GM10266 (cell line): ENCODE measurements around the gene GSK3B.
A peak's percentile ranks its signal among the peaks of the same experiment; 100 is the strongest.

ENCODE experiments used
- DNase-seq: peaks from one replicate; pipeline ENCODE4 v3.0.0; 2012; ENCODE audit errors: extremely low spot score
- TF ChIP-seq, protein P1 (sequence below): IDR thresholded peaks from 2 replicates; pipeline ENCODE4 v1.5.1; 2012; ENCODE audit warnings: mild to moderate bottlenecking, low read depth; ENCODE audit not compliant: control insufficient read depth, insufficient read depth; ENCODE audit errors: missing control alignments

Gene GSK3B

DNA sequence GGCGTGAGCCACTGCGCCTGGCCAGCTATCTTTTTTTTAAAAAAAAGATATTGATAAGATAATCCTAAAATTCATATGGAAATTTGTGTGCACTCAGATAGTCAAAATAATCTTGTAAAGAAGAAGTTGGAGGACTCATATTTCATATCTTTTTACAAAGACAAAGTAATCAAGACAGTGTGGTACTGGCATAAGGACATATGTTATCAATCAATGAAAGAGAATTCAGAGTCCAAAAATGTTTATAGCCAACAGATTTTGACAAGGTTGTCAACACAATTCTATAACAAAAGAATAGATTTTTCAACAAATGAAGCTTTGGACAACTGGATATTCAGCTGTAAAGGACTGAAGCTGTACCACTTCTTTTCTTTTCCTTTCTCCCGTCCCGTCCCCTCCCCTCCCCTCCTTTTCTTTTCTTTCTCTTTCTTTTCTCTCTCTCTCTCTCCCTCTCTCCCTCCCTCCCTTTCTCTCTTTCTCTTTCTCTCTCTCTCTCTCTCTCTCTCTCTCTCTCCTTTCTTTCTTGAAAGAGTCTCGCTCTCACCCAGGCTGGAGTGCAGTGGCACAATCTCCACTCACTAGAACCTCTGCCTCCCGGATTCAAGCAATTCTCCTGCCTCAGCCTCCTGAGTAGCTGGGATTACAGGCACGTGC is 126.8 kb downstream of the GSK3B start:
- DNase-seq, result no peak
- TF ChIP-seq, protein P1, sequence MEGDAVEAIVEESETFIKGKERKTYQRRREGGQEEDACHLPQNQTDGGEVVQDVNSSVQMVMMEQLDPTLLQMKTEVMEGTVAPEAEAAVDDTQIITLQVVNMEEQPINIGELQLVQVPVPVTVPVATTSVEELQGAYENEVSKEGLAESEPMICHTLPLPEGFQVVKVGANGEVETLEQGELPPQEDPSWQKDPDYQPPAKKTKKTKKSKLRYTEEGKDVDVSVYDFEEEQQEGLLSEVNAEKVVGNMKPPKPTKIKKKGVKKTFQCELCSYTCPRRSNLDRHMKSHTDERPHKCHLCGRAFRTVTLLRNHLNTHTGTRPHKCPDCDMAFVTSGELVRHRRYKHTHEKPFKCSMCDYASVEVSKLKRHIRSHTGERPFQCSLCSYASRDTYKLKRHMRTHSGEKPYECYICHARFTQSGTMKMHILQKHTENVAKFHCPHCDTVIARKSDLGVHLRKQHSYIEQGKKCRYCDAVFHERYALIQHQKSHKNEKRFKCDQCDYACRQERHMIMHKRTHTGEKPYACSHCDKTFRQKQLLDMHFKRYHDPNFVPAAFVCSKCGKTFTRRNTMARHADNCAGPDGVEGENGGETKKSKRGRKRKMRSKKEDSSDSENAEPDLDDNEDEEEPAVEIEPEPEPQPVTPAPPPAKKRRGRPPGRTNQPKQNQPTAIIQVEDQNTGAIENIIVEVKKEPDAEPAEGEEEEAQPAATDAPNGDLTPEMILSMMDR, result no peak

DNA sequence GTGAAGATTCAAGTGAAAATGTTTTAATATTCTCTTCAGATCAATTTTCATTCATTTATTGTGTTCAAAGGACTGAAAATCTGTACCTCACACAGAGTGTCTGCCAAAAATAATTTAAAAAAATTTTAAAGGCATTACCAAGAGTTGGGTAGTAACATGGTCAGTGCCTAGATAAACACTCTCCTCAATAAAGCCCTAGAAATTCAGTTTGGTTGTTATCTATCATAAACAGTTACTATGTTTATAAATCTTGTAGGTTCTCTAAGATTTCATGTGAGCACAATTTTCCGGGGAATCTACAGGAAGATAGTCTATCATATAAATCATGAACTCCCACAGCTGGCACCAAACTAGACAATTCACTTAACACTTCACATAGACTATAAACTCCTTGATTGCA is 128.6 kb downstream of the GSK3B start:
- TF ChIP-seq, protein P1, result no peak
- DNase-seq, result no peak

DNA sequence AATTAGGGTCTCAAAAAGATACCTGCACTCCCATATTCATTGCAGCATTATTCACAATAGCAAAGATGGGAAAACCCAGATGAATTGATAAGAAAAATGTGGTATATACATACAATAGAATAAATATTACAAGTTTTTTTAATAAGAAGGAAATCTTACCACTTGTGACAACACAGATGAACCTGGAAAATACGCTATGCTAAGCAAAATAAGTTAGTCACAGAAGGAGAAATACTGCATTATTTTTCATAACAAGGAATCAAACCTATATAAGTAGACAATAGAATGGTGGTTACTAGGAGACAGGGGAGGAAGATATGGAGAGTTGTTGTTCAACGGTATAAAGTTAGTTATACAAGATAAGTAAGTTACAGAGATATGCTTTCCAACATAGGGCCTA is 130.0 kb downstream of the GSK3B start:
- DNase-seq, result no peak
- TF ChIP-seq, protein P1, result no peak

DNA sequence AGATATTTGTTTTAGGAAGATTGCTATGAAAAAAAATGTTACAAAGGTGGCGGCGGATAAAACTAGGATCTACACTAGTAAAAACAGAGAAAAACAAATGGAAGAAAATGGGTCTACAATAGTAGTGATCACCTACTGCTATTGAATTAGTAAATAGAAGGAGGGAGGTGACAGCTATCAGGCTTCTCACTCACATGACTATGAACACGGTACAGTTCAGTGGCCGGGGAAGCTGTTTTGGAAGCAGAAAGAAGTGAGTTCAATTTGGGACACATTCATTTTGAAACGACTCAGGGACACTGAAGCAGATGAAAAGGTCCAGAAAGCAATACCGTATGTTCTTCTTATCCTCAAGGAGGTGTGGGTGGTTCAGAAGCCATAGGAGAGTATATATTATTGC is 138.3 kb downstream of the GSK3B start:
- no peak for DNase-seq
- TF ChIP-seq, protein P1, result no peak

DNA sequence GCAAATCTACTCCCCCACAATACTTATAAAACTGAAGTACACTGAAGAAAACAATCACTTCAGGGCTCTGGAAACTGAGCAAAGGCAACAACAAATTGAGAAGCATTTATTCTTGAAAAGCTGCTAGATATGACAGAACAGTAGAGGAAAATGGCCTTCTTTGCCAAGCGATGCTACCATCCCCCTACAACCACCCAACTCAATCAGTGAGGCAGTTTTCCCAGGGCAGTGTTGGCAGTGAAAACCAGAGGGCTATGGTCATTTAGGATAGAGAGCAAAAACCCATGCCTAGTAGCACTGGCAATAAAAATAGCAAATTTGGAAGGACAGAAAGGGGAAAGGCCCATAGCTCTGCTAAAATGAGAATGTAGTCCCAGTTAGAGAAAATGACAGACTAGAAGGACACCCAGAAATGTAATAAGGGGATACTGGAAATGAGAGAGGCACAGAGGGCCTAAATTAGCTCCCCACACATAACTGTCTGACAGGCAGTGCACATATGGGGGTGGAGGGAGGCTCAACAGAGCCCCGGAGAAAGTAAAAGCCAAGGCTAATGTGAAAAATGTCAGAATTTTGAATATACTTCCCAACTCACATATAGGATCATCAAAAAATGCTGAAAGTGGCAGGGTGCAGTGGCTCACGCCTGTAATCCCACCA is 143.5 kb downstream of the GSK3B start:
- TF ChIP-seq, protein P1, result no peak

DNA sequence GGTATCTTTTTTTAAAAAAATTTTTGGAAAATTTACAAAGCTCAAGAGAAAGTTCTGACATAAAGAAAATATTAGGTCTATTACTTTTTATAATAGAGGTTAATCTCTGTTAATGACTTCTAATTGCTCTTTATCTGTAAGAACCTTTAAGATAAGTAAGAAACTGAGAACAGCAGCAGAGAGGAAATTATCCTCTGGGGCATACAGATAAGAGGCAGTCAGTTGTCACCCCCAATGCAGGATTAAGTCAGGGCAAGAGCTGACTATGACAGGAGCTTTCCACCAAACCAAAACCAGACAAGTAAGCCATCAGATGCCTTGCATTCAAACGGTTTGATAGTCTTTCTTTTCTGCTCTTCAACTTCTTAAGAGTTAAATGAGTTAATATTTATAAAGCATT is 149.0 kb downstream of the GSK3B start:
- TF ChIP-seq, protein P1, result no peak
- no peak for DNase-seq

More for the DNA sequence above, 143.5 kb downstream of the GSK3B start:
- no peak for DNase-seq

DNA sequence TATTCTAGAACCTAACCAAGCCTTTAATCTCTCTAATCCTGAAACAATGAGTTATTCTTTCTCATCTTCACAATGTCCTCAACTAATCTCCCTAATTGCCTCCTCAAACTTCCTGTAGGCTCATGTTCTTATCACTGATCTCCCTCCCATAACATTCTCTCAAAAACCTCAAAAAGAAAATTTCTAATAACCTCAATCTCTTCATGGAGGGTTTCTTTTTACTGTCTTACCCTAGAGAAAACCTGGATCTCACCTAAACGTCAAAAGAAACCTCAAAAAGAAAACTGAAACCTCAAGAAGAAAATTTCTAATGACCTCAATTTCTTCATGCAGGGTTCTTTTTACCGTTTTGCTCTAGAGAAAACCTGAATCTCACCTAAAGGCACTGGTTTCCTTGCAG is 150.2 kb downstream of the GSK3B start:
- TF ChIP-seq, protein P1, result no peak
- peak; percentile 34 for DNase-seq
